A673 (cell line): ENCODE data around the gene AMOT.

Source experiments
- EZH2 ChIP-seq: fragments of 200-600 bp; sonication (generic); IDR thresholded peaks from 2 replicates; pipeline ENCODE4 v1.6.1; 2017; ENCODE audit warnings: borderline replicate concordance, low read depth, mild to moderate bottlenecking, mixed read lengths, antibody characterized with exemption, low read length; ENCODE audit not compliant: poor library complexity, severe bottlenecking
- TF ChIP-seq, protein P1 (sequence below): fragments of 300-800, 200-600 bp; sonication (generic); conservative IDR thresholded peaks from 2 replicates; pipeline ENCODE4 v1.5.1; 2017; ENCODE audit warnings: low read depth, mild to moderate bottlenecking, antibody characterized with exemption, low read length, moderate library complexity, mixed read lengths

DNA sequence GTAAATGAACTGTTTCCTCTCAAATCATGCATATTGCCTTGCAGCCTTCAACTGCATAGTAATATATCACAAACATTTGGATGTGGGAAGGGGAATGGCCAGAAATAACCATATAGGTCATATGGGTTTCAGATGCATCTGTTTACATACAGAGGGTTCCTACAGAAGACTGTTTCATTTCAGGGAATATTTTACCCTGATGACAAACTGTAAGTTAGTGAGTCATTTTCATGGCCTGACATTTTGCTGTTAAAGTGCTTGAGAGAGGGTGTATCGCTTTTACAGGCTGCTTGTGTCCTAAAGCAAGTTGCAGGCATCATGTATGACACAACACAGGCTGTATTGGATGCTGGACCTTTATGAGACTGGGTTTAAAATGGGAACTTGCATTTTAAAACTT is 25.5 kb upstream of the AMOT start:
- TF ChIP-seq, protein P1, sequence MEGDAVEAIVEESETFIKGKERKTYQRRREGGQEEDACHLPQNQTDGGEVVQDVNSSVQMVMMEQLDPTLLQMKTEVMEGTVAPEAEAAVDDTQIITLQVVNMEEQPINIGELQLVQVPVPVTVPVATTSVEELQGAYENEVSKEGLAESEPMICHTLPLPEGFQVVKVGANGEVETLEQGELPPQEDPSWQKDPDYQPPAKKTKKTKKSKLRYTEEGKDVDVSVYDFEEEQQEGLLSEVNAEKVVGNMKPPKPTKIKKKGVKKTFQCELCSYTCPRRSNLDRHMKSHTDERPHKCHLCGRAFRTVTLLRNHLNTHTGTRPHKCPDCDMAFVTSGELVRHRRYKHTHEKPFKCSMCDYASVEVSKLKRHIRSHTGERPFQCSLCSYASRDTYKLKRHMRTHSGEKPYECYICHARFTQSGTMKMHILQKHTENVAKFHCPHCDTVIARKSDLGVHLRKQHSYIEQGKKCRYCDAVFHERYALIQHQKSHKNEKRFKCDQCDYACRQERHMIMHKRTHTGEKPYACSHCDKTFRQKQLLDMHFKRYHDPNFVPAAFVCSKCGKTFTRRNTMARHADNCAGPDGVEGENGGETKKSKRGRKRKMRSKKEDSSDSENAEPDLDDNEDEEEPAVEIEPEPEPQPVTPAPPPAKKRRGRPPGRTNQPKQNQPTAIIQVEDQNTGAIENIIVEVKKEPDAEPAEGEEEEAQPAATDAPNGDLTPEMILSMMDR: no peak
- no peak for TF ChIP-seq EZH2
